HG02642 (cell line): ENCODE measurements around the gene SLC25A51.
"Not testable (repeated sequence)": the region's sequence is repeated elsewhere in the genome, so short reads cannot be mapped to it uniquely, and the experiment has no call there.

ENCODE experiments used
- ATAC-seq: cut with Tn5 transposase; IDR thresholded peaks from one replicate; pipeline ENCODE4 v1.9.1; 2021; ENCODE audit warnings: mild to moderate bottlenecking; ENCODE audit not compliant: unreplicated experiment, poor library complexity

The SLC25A51 gene

DNA sequence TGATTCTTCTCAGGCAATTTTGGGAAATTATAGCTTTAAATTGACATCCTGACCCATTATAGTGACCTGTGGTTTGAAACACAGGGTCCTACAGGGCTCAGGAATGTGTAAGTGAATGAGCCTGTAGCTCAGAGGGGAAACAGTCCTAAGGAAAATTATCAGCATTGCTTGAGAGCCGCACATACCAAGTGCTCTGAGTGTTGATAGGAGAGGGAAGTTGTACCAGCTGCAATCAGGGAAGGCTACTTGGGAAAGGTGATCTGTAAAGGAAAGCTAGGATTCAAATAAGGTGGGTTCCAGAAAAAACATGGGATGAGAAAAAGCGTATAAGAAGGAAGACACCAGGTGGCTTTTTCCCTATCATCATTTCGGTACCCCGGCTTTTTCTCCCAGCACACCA, 4.4 kb upstream of the SLC25A51 start:
- no peak for ATAC-seq

DNA sequence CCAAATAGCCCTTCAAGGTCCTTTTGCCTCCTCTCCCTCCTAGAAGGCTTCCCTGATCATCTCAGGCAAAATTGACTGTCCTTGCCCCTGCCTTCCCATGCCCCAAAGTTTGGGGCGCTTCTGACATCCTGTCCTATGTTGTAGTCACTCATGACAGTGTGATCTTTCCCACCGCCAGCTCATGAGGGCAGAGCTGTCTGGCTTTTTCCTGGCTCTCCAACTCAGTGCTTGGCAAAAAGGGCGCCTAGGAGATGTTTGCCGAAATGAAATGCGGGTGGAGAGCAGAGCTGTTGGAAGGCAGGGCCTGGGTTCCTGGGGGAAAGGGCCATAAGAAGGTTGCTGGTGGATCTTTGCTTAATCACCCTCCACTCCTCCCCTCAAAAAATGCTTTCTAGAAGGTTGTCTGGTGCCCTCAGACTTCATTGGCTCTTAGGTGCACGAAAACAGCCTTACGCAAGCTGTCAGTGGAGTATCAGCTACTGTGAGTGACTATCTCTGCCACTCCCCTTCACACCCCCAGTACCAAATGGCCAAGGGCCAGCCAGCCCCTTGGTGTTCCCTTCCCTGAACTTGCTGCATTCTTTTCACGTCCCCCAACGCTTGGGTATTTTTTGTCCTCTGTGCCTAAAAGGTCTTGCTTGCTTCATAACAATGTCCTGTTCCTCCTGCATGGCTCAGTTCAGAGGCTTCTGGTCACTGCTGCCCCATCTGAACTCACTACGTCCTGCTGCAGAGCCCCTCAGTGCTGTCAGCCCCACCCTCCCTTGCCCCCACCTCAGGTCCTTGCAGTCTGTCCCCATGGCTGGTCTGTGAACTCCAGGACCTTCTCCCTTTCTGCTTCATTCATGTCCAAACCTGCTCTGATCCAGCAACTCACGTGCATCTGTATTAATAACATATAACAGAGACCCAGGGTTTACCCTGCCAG, 2.6 kb upstream of the SLC25A51 start:
- no peak for ATAC-seq

DNA sequence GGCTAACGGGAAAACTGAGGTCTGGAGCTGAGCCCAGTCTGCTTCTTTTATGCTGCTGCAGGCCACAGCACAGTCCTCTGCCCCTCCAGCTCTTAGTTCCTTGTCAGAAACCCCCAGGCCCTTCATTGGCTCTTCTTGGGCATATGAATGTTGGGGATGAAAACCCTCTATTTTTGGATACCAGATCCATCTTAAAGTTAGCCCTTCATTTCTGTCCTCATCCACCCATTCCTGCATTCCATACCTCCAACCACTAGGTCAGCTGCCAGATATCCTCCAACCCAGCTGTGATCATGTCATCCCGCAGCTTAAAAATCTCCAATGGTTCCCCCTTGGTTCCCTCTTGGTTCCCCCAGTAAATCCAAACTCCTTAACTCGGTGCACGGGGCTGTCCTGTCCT, 1.8 kb upstream of the SLC25A51 start:
- no peak for ATAC-seq

DNA sequence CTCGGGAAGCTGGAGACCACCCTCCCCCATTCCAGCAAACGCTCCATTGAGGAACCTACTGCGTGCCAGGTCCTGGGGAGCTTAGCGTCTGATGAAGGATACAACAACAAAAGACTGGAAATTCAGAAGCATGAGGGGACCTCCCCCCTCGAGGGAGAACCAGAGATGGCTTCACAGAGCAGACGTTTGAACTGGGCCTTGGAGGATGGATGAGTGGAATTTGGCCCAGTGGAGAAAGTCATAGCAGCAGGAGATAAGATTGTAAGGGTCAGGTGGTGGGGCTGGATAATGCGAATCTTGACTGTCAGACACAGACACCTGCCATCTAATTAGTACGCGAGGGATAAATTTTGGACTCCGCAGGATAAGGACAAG, 1.2 kb upstream of the SLC25A51 start:
- ATAC-seq: no peak

DNA sequence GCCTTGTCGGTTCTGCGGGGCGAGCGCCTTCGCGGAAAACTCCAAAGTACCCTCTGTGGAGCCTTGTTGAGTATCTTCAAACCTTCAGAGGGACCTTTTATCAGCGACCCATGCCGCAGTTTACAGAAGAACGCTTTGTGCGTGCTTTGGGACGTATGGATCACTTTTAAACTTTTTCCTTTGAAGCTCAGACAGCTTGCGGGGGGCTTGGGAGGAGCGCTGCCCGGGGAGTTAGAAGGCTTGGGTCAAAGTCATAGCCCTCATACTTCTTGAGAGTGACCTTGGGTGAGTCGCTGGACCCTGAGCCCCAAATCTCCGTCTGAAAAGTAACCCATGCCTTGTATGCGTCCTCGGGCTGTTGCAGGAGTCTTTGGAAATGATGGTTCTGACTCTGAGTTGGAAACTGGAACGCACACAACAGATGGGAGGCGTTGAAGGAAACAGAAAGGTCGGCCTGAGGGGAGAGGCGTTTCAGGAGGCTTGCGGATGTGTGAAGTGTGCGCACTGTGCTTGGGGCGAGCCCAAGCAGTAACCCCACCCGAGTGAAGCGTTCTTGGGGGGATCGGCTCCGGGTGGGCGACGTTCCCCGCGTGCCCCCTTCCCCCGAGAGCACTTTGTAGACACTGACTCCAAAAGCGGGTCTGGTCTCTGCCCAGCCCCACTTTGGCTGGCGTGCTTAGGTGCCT, 661 bp upstream of the SLC25A51 start:
- ATAC-seq: no peak

DNA sequence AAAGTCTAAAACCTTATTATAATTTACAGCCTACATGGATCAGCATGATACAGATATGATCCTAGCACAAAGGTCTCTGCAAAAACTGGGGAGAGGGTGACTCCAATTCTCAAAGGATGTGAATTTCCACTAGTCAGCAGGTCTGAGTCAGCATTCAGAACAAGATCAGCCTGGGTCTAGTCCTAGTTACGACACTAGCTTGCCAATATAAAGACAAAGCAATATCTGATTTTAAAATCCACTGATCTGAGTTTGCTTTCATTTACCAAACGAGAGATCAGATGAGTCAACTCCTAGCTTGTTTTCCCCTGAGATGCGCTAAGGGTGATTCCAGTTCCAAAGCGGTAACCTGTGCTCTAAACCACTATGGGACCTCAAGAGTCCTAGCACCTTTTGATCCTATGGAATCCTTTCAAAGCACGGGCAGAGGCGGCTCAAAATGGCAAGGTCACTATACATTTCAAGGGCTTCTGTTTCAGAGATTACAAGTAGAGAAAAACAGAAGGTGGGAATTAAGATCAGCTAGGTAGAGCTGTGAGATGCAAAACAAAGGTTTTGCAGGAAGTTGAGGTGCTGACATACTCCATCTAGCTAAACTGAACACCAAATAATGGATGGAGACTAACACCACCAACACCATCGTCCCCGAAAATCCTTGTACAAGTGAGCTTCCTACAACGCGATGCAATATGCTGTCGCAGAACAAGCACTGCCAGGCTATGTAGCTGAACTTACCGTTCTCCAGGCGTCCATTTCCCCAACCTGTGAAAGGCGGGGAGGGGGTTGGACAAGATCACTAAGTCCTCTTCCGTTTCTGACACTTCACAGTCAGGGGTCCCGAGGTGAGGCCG, 906 bp downstream of the SLC25A51 start:
- no peak for ATAC-seq

DNA sequence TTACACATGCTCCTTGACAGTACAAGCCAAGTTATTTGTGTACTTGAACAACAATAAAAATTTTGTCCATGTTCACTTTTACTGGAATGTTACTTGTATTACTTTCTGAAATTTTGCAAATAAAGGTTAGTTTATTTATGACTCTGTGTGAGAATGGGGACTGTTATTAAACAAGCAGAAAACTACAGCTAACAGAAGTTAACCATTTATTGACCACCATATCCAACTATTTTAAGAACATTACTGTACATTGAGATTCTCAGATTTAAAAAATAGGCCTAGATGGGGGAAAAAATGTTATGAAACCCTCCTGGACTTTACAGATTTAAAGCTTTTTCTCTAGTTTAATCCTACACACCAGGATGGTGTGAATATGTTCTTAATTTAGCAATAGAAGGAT, 1.8 kb downstream of the SLC25A51 start:
- ATAC-seq: no peak

DNA sequence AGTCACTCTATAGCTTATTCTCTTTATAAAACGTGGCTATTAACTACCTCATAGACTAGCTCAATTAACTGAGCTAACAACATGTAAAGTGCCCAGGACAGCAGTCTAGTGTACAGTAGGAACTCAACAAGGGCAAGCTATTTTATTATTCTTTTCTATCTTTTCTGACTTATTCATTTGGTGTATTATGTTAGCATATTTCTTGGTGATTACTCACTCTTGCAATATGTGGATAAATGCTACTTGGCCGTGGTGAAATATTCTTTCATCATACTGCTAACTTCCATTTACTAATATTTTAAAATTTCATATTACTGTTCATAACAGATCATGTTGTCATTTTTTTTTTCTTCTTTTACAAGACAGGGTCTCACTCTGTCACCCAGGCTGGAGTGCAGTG, 4.9 kb downstream of the SLC25A51 start:
- no peak for ATAC-seq

DNA sequence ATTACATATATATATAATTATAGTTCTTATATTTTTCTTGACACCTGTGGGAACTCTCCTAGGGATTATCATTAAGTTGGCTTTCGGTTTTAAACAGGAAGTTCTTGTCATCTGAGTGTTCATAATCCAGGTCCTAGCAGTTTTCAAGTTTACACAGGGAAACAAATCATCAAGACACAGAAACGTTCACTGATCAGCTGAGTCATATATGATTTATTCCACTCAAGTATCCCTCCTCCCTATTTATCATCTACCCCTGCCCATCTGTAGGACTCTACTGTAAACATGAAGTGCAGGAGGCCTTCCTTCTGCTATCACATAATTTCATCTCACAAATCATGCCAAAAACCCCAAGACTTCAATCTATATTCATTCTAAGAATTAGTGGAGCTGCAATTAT, 6.3 kb downstream of the SLC25A51 start:
- ATAC-seq: no peak

DNA sequence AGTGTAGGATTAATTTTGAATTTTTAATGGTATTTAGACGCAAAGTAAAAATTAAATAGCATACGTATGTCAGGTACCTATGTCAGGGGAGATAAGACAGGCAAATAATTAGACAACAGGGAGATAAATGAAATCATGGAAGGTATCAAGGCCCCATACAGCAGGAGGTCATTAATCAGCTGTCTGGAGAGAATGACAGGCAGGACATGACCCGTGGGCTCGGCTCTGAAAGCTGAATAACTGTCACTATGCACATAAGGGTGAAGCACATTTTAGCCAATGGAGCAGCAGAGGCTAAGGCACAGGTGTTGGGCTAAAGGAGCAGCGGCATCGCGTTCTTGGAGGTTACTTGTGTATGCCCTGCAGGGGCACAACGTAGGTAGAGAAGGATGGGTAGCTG, 11.9 kb downstream of the SLC25A51 start:
- no peak for ATAC-seq

DNA sequence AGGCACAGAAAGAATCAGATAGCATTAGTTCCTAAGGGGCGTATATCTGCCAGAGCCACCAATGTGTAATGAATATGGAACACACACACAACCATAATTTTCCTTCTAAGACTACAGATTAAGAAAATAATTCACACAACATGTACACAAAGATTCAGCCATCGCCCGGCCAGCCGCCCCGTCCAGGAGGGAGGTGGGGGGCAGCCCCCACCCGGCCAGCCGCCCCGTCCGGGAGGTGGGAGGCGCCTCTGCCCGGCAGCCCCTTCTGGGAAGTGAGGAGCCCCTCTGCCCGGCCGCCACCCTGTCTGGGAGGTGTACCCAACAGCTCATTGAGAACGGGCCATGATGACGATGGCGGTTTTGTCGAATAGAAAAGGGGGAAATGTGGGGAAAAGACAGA, 12.9 kb downstream of the SLC25A51 start:
- ATAC-seq: not testable (repeated sequence)

DNA sequence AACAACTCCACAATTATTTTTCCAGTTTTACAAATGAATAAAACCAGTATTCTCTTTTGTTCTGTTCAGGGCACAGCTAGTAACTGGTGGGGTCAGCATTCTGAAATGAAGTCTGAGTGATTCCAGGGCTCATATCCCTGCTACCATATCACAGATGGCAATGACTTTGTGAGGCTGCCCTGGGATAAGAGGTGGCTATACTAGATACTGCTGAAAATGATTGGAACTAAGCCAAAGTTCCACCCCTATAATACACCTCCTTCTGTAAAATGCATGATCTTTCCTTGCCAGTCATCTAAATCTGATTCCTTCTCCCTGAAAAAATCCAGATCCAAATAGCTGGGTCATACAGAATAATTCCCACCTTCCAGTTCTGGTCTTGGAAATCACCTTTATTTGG, 14.4 kb downstream of the SLC25A51 start:
- ATAC-seq: no peak

DNA sequence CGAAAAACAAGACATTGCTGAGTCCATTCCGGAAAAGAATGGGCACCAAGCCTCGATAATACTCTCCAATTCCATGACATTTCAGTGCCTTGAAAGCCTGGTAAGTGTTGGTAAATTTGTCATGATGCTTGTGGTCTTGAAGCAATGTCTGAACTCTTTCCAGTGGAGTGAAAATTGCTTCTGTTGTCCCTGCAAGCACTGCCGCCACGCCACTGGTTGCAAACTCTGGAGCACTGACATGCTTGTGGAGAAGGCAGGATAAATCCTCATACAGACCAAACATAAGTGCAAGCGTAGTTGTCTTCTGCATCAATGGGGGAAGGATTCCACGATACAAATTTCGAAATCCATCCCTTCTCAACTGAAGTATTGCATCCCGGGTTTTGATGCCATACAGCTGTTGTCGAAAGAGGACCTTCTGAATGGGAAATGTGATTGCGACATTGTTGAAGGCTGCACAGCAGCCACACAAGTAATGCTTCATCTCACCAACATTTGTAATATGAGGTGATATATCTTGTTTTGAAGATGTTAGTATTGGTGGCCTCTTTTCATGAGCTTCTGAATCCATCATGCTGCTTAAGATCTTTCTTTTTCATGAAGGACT, 15.8 kb downstream of the SLC25A51 start:
- ATAC-seq: not testable (repeated sequence)

DNA sequence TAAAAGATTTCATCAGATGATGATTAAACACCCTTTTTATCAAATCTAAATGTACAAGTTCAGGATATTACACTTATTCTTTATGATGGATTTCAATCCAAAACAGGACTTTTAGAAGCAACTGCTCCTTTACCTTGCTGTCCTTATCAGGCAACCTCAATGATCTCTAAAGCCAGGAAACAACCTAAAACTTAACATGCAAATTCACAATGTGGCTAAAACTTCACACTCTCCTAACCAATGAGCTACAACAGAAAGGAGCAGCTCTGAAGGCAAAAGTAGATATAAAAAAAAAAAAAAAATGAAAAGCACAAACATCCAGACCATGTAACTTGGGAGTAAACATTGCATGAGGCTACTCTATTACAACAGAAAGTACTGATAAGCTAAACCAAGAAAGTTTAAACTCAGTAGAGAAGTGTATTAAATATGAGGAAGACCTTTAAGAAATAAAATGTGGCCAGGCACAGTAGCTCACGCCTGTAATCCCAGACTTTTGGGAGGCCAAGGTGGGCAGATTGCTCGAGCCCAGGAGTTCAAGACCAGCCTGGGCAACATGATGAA, 22.9 kb downstream of the SLC25A51 start:
- no peak for ATAC-seq

DNA sequence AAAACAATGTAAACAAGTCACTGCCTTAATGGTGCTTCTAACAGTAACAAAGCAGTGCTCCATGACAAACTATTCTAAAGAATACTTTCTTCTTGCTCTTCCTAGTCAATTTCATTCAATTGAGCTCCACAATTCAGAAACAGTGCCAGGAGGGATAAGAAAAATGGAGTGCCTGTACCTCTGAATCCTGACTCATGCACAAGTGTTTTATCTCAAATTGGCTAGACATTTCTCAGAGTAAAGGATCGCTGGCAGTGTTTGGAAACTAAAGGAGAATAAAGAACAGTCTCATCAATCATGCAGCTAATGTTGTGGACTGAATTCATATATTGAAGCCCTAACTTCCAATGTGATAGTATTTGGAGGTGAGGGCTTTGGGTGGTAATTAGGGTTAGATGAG, 27.6 kb downstream of the SLC25A51 start:
- ATAC-seq: no peak

DNA sequence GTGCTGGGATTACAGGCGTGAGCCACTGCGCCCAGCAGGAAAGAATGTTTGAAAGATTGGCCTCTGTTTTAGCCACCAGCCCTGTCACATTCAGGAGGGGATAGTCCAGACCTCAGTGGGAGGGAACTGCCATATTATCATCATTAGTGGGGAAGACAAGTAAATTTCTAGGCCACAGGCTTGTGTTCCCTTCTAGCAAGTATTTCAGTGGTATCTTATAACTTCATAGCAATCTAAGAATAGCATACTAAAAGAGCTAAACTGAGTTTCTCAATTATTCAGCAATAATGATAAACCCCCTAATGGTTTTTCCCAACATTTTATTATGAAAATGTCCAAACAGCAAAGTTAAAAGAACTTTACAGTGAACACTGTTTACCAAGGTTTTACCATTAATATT, 30.0 kb downstream of the SLC25A51 start:
- ATAC-seq: no peak

DNA sequence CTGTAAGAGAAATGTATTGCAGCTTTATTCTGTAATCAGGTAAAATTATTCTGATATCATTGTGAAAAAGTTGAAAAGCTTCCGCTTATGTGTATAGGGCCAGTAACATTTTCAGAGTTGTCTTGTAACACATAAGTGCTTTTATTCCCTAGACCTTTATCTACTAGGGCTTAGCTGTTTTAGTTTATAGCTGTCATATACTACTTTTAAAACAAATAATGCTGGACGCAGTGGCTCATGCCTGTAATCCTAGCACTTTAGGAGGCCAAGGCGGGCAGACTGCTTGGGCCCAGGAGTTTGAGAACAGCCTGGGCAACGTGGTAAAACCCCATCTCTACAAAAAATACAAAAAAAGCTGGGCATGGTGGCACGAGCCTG, 33.1 kb downstream of the SLC25A51 start:
- no peak for ATAC-seq

DNA sequence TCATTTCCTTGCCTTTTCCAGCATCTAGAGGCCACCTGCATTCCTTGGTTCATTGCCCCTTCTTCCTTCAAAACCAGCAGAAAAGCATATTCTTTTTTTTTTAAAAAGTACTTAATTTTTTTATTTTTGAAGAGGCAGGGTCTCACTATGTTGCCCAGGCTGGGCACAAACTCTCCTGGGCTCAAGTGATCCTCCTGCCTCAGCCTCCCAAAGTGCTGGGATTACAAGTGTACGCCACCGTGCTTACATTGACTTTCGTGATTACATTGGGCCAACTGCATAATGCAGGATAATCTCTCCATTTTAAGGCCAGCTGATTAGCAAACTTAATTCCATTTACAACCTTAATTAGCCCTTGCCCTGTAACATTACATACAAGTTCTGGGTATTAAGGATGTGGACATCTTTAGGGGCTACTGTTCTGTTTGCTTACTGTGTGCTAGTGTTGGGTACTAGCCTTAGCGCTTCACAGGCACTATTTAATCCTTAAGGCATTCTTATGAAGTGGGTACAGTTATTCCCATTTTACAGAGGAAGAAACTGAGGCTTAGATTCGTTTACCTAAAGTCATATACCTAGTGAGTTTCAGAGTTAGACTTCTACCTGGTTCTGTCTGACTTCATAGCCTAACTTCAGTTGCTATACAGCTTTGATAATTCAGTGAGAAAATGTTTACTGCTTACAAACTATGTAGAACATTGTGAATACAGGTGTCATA, 33.7 kb downstream of the SLC25A51 start:
- ATAC-seq: no peak

DNA sequence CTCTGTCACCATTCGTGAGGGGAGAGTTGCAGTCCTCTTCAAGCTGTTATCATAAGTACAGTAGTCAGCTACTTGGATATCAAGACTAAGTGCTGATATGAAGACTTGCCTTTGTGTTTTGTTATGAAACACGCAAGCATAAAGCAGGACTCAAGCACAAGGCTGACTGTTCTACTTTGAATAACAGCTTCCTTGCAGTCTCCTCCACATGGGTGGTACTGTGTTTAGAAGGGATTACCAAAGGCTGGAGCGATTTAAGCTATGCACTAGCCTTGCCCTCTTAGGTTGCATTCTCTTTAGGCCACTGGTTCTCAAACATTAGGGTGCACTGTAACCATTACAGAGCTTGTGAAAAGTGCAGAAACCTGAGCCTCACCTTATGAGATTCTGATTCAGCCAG, 41.4 kb downstream of the SLC25A51 start:
- ATAC-seq: no peak

DNA sequence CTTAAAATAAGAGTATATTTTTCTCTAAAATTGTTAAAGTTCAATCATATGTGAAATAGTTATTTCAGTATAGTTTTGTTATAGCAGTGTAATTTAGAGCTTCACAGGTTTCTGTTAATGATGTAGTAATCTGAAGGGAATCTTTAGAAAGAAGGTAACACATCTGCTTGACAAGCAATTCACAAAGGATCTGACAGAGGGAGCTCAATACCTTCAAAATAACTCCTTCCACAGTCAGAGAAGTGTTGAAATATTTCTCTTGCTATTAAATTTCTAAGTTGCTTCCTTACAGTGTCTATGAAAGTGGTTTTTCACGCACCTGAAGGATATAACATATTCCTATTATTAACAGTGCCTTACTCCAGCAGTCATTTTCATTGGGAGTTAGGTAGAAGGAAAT, 44.9 kb downstream of the SLC25A51 start:
- no peak for ATAC-seq
